SK-N-SH (cell line): Measurements from ENCODE around the gene PTK6. TPM values are rescaled to one million over a fixed set of nuclear protein-coding genes. Genes with fewer than 3 reads are reported as not detected.

ENCODE experiments used
- CTCF ChIA-PET: fragments of 300-600, 350-600 bp; formaldehyde crosslinking; extraction: SDS; loops from one replicate; lab custom pipeline; 2021; lab: Yijun Ruan, JAX
- POLR2A ChIA-PET: fragments of 350-600 bp; sonication (Branson Sonifier 250); formaldehyde crosslinking; extraction: SDS; loops from one replicate; lab custom pipeline; 2020; ENCODE audit warnings: antibody characterized with exemption, inconsistent platforms; lab: Yijun Ruan, JAX
- DNase-seq: peaks from one replicate; pipeline ENCODE4 v3.0.0; 2012
- H2AFZ ChIP-seq: fragments of 200-600 bp; sonication (generic); 2 replicates; pipeline ENCODE4 v1.8.1; 2016; ENCODE audit warnings: antibody characterized with exemption, mild to moderate bottlenecking, low read depth
- H3F3A ChIP-seq: fragments of 200-600 bp; sonication (generic); replicated peaks from 2 replicates; pipeline ENCODE3; 2016; ENCODE audit warnings: antibody characterized with exemption, mild to moderate bottlenecking; ENCODE audit not compliant: insufficient read depth
- H3K27ac ChIP-seq, 2 experiments: fragments of 200-500 bp in 1 of 2; fragments of 200-600 bp in 1 of 2; sonication (Bioruptor generic) in 1 of 2; sonication (generic), shearing (Covaris generic) in 1 of 2; 2 replicates each; pipeline versions ENCODE4 v1.5.1 to v1.6.1; 2014 to 2016; ENCODE audit warnings: low read depth in 2 of 2, inconsistent platforms in 1 of 2, low read length in 1 of 2, mild to moderate bottlenecking in 1 of 2, mixed read lengths in 1 of 2
- H3K27me3 ChIP-seq: fragments of 200-600 bp; sonication (generic), shearing (Covaris generic); 2 replicates; pipeline ENCODE4 v1.6.1; 2016; ENCODE audit warnings: mixed run types; ENCODE audit not compliant: insufficient read depth
- H3K36me3 ChIP-seq, 2 experiments: fragments of 200-500 bp in 1 of 2; fragments of 200-600 bp in 1 of 2; sonication (Bioruptor generic) in 1 of 2; sonication (generic) in 1 of 2; replicated peaks in 1 of 2; 2 replicates each; pipeline versions ENCODE3 to v1.5.1; 2014 to 2016; ENCODE audit warnings: low read length in 1 of 2, mild to moderate bottlenecking in 1 of 2; ENCODE audit not compliant: insufficient read depth in 2 of 2, control insufficient read depth in 1 of 2
- H3K4me1 ChIP-seq, 2 experiments: fragments of 200-500 bp in 1 of 2; fragments of 200-600 bp in 1 of 2; sonication (Bioruptor generic) in 1 of 2; sonication (generic), shearing (Covaris generic) in 1 of 2; 2 replicates each; pipeline versions ENCODE4 v1.5.1 to v1.6.1; 2014 to 2016; ENCODE audit warnings: low read depth in 1 of 2, low read length in 1 of 2, mixed run types in 1 of 2; ENCODE audit not compliant: insufficient read depth in 2 of 2, control insufficient read depth in 1 of 2
- H3K4me2 ChIP-seq: fragments of 200-600 bp; sonication (generic), shearing (Covaris generic); 2 replicates; pipeline ENCODE4 v1.6.1; 2017; ENCODE audit warnings: mixed run types
- H3K4me3 ChIP-seq, 2 experiments: fragments of 200-500 bp in 1 of 2; fragments of 200-600 bp in 1 of 2; sonication (Bioruptor generic) in 1 of 2; sonication (generic), shearing (Covaris generic) in 1 of 2; 2 replicates each; pipeline versions ENCODE4 v1.5.1 to v1.8.1; 2014 to 2016; ENCODE audit warnings: low read depth in 2 of 2, inconsistent platforms in 1 of 2, low read length in 1 of 2, mild to moderate bottlenecking in 1 of 2, mixed read lengths in 1 of 2, moderate library complexity in 1 of 2
- H3K79me2 ChIP-seq: fragments of 200-600 bp; sonication (generic); 2 replicates; pipeline ENCODE4 v1.8.1; 2017; ENCODE audit warnings: mild to moderate bottlenecking; ENCODE audit not compliant: insufficient read depth
- H3K9ac ChIP-seq: fragments of 200-600 bp; sonication (generic); 2 replicates; pipeline ENCODE4 v1.6.1; 2017; ENCODE audit warnings: mixed run types
- H3K9me2 ChIP-seq: fragments of 200-600 bp; sonication (generic); 2 replicates; pipeline ENCODE4 v1.6.1; 2017; ENCODE audit warnings: mixed run types
- H3K9me3 ChIP-seq: fragments of 200-600 bp; sonication (generic); 2 replicates; pipeline ENCODE4 v1.6.1; 2017; ENCODE audit warnings: mixed run types, mild to moderate bottlenecking, moderate library complexity
- H4K20me1 ChIP-seq: fragments of 200-600 bp; sonication (generic); 2 replicates; pipeline ENCODE4 v1.6.1; 2017; ENCODE audit warnings: mild to moderate bottlenecking, mixed run types; ENCODE audit not compliant: insufficient read depth
- CHD2 ChIP-seq: fragments of 150-350 bp; IDR thresholded peaks from 2 replicates; pipeline ENCODE4 v1.6.1; 2018; ENCODE audit warnings: low read length; ENCODE audit not compliant: partially characterized antibody
- CTCF ChIP-seq: fragments of 200-600 bp; sonication (generic); IDR thresholded peaks from 2 replicates; pipeline ENCODE4 v1.6.1; 2017; ENCODE audit warnings: antibody characterized with exemption, mild to moderate bottlenecking, moderate library complexity
- EZH2phosphoT487 ChIP-seq: fragments of 200-600 bp; sonication (generic); IDR thresholded peaks from 2 replicates; pipeline ENCODE4 v1.6.1; 2017; ENCODE audit warnings: low read depth, mixed run types, mild to moderate bottlenecking, antibody characterized with exemption, moderate library complexity, borderline replicate concordance
- FOXJ3 ChIP-seq: sonication (generic); formaldehyde crosslinking; IDR thresholded peaks from 2 replicates; pipeline ENCODE4 v1.5.1; 2020; ENCODE audit warnings: mild to moderate bottlenecking, missing genetic modification reagents
- GABPA ChIP-seq: IDR thresholded peaks from 2 replicates; pipeline ENCODE4 v1.4.0; 2012; ENCODE audit warnings: low read depth, mild to moderate bottlenecking
- GATA2 ChIP-seq: sonication (generic); formaldehyde crosslinking; IDR thresholded peaks from 2 replicates; pipeline ENCODE4 v1.5.0; 2020; ENCODE audit warnings: mild to moderate bottlenecking, missing genetic modification reagents
- IRF3 ChIP-seq: fragments of 150-350 bp; IDR thresholded peaks from 2 replicates; pipeline ENCODE4 v1.6.1; 2016; ENCODE audit warnings: mild to moderate bottlenecking, low read depth, low read length
- MAX ChIP-seq: IDR thresholded peaks from 2 replicates; pipeline ENCODE4 v1.4.0; 2012; ENCODE audit warnings: low read depth
- MEF2A ChIP-seq: IDR thresholded peaks from 2 replicates; pipeline ENCODE4 v1.4.0; 2012; ENCODE audit warnings: low read depth, borderline replicate concordance
- MXI1 ChIP-seq: IDR thresholded peaks from 2 replicates; pipeline ENCODE4 v1.6.1; 2012; ENCODE audit warnings: mild to moderate bottlenecking, low read depth, low read length, improper control_type of control experiment
- NFIC ChIP-seq: IDR thresholded peaks from 2 replicates; pipeline ENCODE4 v1.4.0; 2012; ENCODE audit warnings: borderline replicate concordance
- POLR2AphosphoS5 ChIP-seq: IDR thresholded peaks from 2 replicates; pipeline ENCODE4 v1.6.1; 2012; ENCODE audit warnings: low read depth, low read length
- RAD21 ChIP-seq: IDR thresholded peaks from 2 replicates; pipeline ENCODE4 v1.6.1; 2012; ENCODE audit warnings: mild to moderate bottlenecking, low read length
- RCOR1 ChIP-seq: fragments of 150-350 bp; IDR thresholded peaks from 2 replicates; pipeline ENCODE4 v1.6.1; 2017; ENCODE audit warnings: antibody characterized with exemption, low read length
- SIN3A ChIP-seq: IDR thresholded peaks from 2 replicates; pipeline ENCODE4 v1.6.1; 2012; ENCODE audit warnings: low read depth, mild to moderate bottlenecking, low read length, moderate library complexity, borderline replicate concordance
- SMC3 ChIP-seq: IDR thresholded peaks from 2 replicates; pipeline ENCODE4 v1.6.1; 2012; ENCODE audit warnings: low read depth, low read length, improper control_type of control experiment
- USF2 ChIP-seq: fragments of 150-350 bp; IDR thresholded peaks from 2 replicates; pipeline ENCODE4 v1.6.1; 2017; ENCODE audit warnings: antibody characterized with exemption, low read length, low read depth, borderline replicate concordance
- YY1 ChIP-seq: IDR thresholded peaks from 2 replicates; pipeline ENCODE4 v1.4.0; 2012; ENCODE audit warnings: low read depth, mild to moderate bottlenecking
- WGBS: methylation state at CpG from one replicate; pipeline ENCODE4 v1.1.6; 2017; ENCODE audit warnings: low lambda C conversion rate; 5-methylcytosine and 5-hydroxymethylcytosine counted together
- polyA plus RNA-seq, 3 experiments: library from polyadenylated mRNA; depleted of rRNA; stranded (reverse); fragments of >200 nt; gene quantifications; 2 replicates each; pipeline ENCODE4 v1.2.3, GENCODE V29; 2012

Gene PTK6
- polyA plus RNA-seq, 1 of the 3 experiments (the other 2 are of a cell fraction) = 0.07 TPM

GRCh38 chr20:63496596-63497120 lies 40.5 kb downstream of the PTK6 start:
- peak overlapping the region in 1 of 2 experiments; percentile 82; a peak in 2 of 4 replicates for H3K27ac ChIP-seq
- 69% methylated on average over 7 of the region's 16 CpGs for WGBS
- peaks cover 7% of the 10 kb centered on the region for H3F3A ChIP-seq
- no peak overlapping the region; the same call in 1 of the 2 replicates for H2AFZ ChIP-seq
- POLR2A ChIA-PET = interaction anchor here (0.6 to 3.3 kb wide), 7 partner anchors 9 to 41 kb away, joined by 3 to 31 read pairs (median 5); partner anchors contain the start of genes PPDPF and PTK6
- H3K4me1 ChIP-seq = peaks cover 0 to 33% of the 10 kb centered on the region in 2 experiments; a peak in 1 of 4 replicates
- H3K9me3 ChIP-seq = no peaks in the 10 kb centered on the region
- TF ChIP-seq MAX = no peak
- TF ChIP-seq SMC3 = no peak
- TF ChIP-seq GATA2 = no peak
- no peak for TF ChIP-seq USF2
- no peak for TF ChIP-seq EZH2phosphoT487
- no peak for TF ChIP-seq POLR2AphosphoS5
- no peak for TF ChIP-seq YY1
- TF ChIP-seq RAD21 = no peak
- no peak for TF ChIP-seq RCOR1
- no peak for TF ChIP-seq FOXJ3 (CRISPR knock-in tag)
- TF ChIP-seq, all 33 proteins: peak for 0
- Histone ChIP-seq H3K9me2 (no peaks in the 10 kb centered on the region), H3K4me2 (no peak overlapping the region), H4K20me1 (no peaks in the 10 kb centered on the region; the same call in 1 of the 2 replicates), H3K4me3 (peak overlapping the region in 1 of 2 experiments; percentile 12; a peak in 1 of 4 replicates), H3K27me3 (no peaks in the 10 kb centered on the region), H3K36me3 (peaks cover 0 to 6% of the 10 kb centered on the region in 2 experiments), H3K9ac (no peak overlapping the region), H3K79me2 (no peaks in the 10 kb centered on the region)
- no peak for DNase-seq
- CTCF ChIA-PET = interaction anchor here (0.6 to 3.4 kb wide), 36 partner anchors 9 to 457 kb away, joined by 3 to 76 read pairs (median 5); partner anchors contain the start of genes KCNQ2, PPDPF and PTK6

GRCh38 chr20:63495741-63496595 lies 41.2 kb downstream of the PTK6 start:
- Histone ChIP-seq H4K20me1 (no peaks in the 10 kb centered on the region; the same call in 1 of the 2 replicates), H2AFZ (no peak overlapping the region; the same call in 1 of the 2 replicates), H3K9me3 (no peaks in the 10 kb centered on the region), H3K9ac (no peak overlapping the region), H3K27ac (peak overlapping the region in 1 of 2 experiments; percentile 62; a peak in 1 of 4 replicates), H3K36me3 (peaks cover 0 to 6% of the 10 kb centered on the region in 2 experiments), H3F3A (peaks cover 2% of the 10 kb centered on the region), H3K9me2 (no peaks in the 10 kb centered on the region), H3K4me2 (no peak overlapping the region), H3K79me2 (no peaks in the 10 kb centered on the region), H3K27me3 (no peaks in the 10 kb centered on the region), H3K4me3 (peak overlapping the region; percentile 12 to 52; a peak in 2 of 4 replicates), H3K4me1 (peaks cover 0 to 30% of the 10 kb centered on the region in 2 experiments; a peak in 1 of 4 replicates)
- WGBS = 64% methylated on average over 21 of the region's 48 CpGs
- DNase-seq = peak; percentile 90
- ChIA-PET POLR2A (interaction anchor here (1.2 to 3.3 kb wide), 6 partner anchors 9 to 42 kb away, joined by 3 to 31 read pairs (median 7); partner anchors contain the start of genes PPDPF and PTK6), CTCF (interaction anchor here (0.7 to 3.4 kb wide), 36 partner anchors 9 to 457 kb away, joined by 3 to 76 read pairs (median 5); partner anchors contain the start of genes KCNQ2, PPDPF and PTK6)
- TF ChIP-seq NFIC (no peak), CTCF (peak; percentile 91), MEF2A (no peak), MXI1 (no peak), SIN3A (no peak), GABPA (no peak), RAD21 (peak; percentile 65), CHD2 (no peak), IRF3 (no peak), SMC3 (peak; percentile 52)
